Measurements from ENCODE around the gene NBAS. TPM values are rescaled to one million over a fixed set of nuclear protein-coding genes. Genes with fewer than 3 reads are reported as not detected.

NBAS gene
- total and polyA plus RNA-seq, 10 of the 15 experiments (the other 5 are each of a cell fraction or from before 2014, with no cell fraction given): 4.3 to 32.7 (median 20.8) TPM

DNA sequence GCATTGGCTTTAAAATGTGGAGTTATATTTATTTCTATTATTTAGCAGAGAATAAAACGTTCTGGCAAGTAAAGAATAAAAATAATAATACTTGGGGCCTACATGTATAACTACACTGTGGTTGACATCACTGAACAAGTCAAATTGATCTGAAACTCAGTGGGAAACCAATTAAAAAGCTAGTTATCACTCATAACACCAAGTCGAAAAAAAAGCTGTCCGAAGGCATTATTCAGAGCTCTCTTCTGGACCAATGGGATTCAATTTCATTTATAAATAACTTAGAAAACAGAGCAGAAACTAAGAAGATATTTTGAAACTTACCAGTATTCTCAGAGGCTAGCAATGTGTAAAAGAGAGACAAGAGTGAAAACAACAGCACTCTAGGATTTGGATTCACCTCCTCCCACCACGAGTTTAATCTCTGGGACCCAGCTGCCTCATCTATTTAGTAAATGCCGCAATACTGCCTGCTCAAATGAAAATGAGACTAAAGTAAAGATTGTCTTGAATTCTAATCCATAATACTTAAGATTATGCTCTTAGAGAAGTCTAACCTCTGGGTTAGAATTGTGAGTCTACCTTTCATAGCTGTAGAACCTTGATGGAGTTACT is 128.4 kb downstream of the NBAS start:
- Histone ChIP-seq H3K27me3 (replicated peaks in 1 of 2; ENCODE audit: control insufficient read depth in 2 of 2, insufficient read depth in 2 of 2, low read length in 1 of 2) (no peaks in the 10 kb centered on the region), H3K4me2 (ENCODE audit: control insufficient read depth, insufficient read depth) (no peak overlapping the region), H3K79me2 (ENCODE audit: control insufficient read depth, insufficient read depth, low read length) (no peaks in the 10 kb centered on the region), H3K9me3 (replicated peaks; ENCODE audit: control insufficient read depth, insufficient read depth, low read length) (no peaks in the 10 kb centered on the region), H3K27ac (ENCODE audit: control insufficient read depth, insufficient read depth) (no peak overlapping the region), H3K4me3 (no peak overlapping the region), H4K20me1 (ENCODE audit: control insufficient read depth, insufficient read depth) (no peaks in the 10 kb centered on the region), H2AFZ (ENCODE audit: control insufficient read depth, low read depth, low read length) (no peak overlapping the region), H3K9ac (ENCODE audit: control insufficient read depth, insufficient read depth, low read length) (no peak overlapping the region), H3K36me3 (ENCODE audit: control insufficient read depth in 2 of 2, insufficient read depth in 2 of 2, low read length in 1 of 2) (no peaks in the 10 kb centered on the region), H3K4me1 (ENCODE audit: control insufficient read depth, insufficient read depth, low read length) (no peaks in the 10 kb centered on the region)
- in situ Hi-C loops (cut with MboI): no loop called here
- DNase-seq (ENCODE audit: low read depth, low spot score) (no peak), FAIRE-seq (no peak), ATAC-seq (no peak)
- no TSS peak for BruUV-seq (replicated peaks)
- RAD21 ChIA-PET (ENCODE audit: unreplicated experiment): no interaction called here
- CTCF ChIA-PET: interaction anchor here (0.8 kb wide), 1 partner anchor 12 kb away, joined by 3 read pairs; no protein-coding TSS in a partner anchor
- 0 out of 2 replicates have a peak, but pooled peaks have one; percentile 18 for TF ChIP-seq RUNX3 (IDR thresholded peaks at IDR 0.05; ENCODE audit: low read length)
- TF ChIP-seq, protein P1, sequence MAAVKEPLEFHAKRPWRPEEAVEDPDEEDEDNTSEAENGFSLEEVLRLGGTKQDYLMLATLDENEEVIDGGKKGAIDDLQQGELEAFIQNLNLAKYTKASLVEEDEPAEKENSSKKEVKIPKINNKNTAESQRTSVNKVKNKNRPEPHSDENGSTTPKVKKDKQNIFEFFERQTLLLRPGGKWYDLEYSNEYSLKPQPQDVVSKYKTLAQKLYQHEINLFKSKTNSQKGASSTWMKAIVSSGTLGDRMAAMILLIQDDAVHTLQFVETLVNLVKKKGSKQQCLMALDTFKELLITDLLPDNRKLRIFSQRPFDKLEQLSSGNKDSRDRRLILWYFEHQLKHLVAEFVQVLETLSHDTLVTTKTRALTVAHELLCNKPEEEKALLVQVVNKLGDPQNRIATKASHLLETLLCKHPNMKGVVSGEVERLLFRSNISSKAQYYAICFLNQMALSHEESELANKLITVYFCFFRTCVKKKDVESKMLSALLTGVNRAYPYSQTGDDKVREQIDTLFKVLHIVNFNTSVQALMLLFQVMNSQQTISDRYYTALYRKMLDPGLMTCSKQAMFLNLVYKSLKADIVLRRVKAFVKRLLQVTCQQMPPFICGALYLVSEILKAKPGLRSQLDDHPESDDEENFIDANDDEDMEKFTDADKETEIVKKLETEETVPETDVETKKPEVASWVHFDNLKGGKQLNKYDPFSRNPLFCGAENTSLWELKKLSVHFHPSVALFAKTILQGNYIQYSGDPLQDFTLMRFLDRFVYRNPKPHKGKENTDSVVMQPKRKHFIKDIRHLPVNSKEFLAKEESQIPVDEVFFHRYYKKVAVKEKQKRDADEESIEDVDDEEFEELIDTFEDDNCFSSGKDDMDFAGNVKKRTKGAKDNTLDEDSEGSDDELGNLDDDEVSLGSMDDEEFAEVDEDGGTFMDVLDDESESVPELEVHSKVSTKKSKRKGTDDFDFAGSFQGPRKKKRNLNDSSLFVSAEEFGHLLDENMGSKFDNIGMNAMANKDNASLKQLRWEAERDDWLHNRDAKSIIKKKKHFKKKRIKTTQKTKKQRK (IDR thresholded peaks at IDR 0.05; ENCODE audit: low read depth, low read length): no peak
- POLR2A ChIA-PET: no interaction called here
- SMC1A ChIA-PET (ENCODE audit: uncharacterized antibody, unreplicated experiment): interaction anchor here (1.9 kb wide), 1 partner anchor 11 kb away, joined by 8 read pairs; no protein-coding TSS in a partner anchor
- intact Hi-C loops (cut with micrococcal nuclease; ENCODE audit: unreplicated experiment): no loop called here
- WGBS (ENCODE audit: insufficient coverage, insufficient replicate concordance, low lambda C conversion rate, missing lambda C conversion rate): 56% methylated on average over 5 of the region's 5 CpGs

- H3K9me3 ChIP-seq (replicated peaks; ENCODE audit: control insufficient read depth, insufficient read depth, low read length): no peaks in the 10 kb centered on the region
- RAD21 ChIA-PET (ENCODE audit: unreplicated experiment): no interaction called here
- H3K4me3 ChIP-seq: no peak overlapping the region
- CTCF ChIA-PET: interaction anchor here (0.7 to 1.0 kb wide), 2 partner anchors 63 to 148 kb away, joined by 3 to 4 read pairs; no protein-coding TSS in a partner anchor
- H3K27me3 ChIP-seq (replicated peaks in 1 of 2; ENCODE audit: control insufficient read depth in 2 of 2, insufficient read depth in 2 of 2, low read length in 1 of 2): no peaks in the 10 kb centered on the region
- intact Hi-C loops (cut with micrococcal nuclease; ENCODE audit: unreplicated experiment) (no loop called here), in situ Hi-C loops (cut with MboI) (no loop called here)
- DNase-seq (ENCODE audit: low read depth, low spot score) (no peak), ATAC-seq (no peak), FAIRE-seq (no peak)
- H2AFZ ChIP-seq (ENCODE audit: control insufficient read depth, low read depth, low read length): no peak overlapping the region
- no peak overlapping the region for H3K9ac ChIP-seq (ENCODE audit: control insufficient read depth, insufficient read depth, low read length)
- H3K4me2 ChIP-seq (ENCODE audit: control insufficient read depth, insufficient read depth): no peak overlapping the region
- BruUV-seq (replicated peaks): no TSS peak
- H3K27ac ChIP-seq (ENCODE audit: control insufficient read depth, insufficient read depth): no peak overlapping the region
- H3K36me3 ChIP-seq (ENCODE audit: control insufficient read depth in 2 of 2, insufficient read depth in 2 of 2, low read length in 1 of 2): no peaks in the 10 kb centered on the region
- no peaks in the 10 kb centered on the region for H4K20me1 ChIP-seq (ENCODE audit: control insufficient read depth, insufficient read depth)
- no peaks in the 10 kb centered on the region for H3K4me1 ChIP-seq (ENCODE audit: control insufficient read depth, insufficient read depth, low read length)
- H3K79me2 ChIP-seq (ENCODE audit: control insufficient read depth, insufficient read depth, low read length): no peaks in the 10 kb centered on the region
- POLR2A ChIA-PET: interaction anchor here (0.5 kb wide), 1 partner anchor 107 kb away, joined by 3 read pairs; no protein-coding TSS in a partner anchor
- WGBS (ENCODE audit: insufficient coverage, insufficient replicate concordance, low lambda C conversion rate, missing lambda C conversion rate): no CpG with 5 or more reads among the region's 1 CpG
- SMC1A ChIA-PET (ENCODE audit: uncharacterized antibody, unreplicated experiment): interaction anchor here (1.2 kb wide), 1 partner anchor 107 kb away, joined by 3 read pairs; no protein-coding TSS in a partner anchor
- no peak for TF ChIP-seq SMC3 (IDR thresholded peaks at IDR 0.05; ENCODE audit: borderline replicate concordance, low read length)
- no peak for TF ChIP-seq ZNF207 (IDR thresholded peaks at IDR 0.05; ENCODE audit: borderline replicate concordance)
- no peak for TF ChIP-seq SIN3A (IDR thresholded peaks at IDR 0.05; ENCODE audit: low read depth, low read length)
- no peak for TF ChIP-seq EP300 (IDR thresholded peaks at IDR 0.05; ENCODE audit: borderline replicate concordance in 1 of 2, control insufficient read depth in 1 of 2, low read depth in 2 of 2, low read length in 2 of 2)
- TF ChIP-seq, protein P2, sequence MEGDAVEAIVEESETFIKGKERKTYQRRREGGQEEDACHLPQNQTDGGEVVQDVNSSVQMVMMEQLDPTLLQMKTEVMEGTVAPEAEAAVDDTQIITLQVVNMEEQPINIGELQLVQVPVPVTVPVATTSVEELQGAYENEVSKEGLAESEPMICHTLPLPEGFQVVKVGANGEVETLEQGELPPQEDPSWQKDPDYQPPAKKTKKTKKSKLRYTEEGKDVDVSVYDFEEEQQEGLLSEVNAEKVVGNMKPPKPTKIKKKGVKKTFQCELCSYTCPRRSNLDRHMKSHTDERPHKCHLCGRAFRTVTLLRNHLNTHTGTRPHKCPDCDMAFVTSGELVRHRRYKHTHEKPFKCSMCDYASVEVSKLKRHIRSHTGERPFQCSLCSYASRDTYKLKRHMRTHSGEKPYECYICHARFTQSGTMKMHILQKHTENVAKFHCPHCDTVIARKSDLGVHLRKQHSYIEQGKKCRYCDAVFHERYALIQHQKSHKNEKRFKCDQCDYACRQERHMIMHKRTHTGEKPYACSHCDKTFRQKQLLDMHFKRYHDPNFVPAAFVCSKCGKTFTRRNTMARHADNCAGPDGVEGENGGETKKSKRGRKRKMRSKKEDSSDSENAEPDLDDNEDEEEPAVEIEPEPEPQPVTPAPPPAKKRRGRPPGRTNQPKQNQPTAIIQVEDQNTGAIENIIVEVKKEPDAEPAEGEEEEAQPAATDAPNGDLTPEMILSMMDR (IDR thresholded peaks at IDR 0.05 in 2 of 3, conservative IDR thresholded peaks at IDR 0.05 in 1 of 3; ENCODE audit: control insufficient read depth in 2 of 3, extremely low read depth in 1 of 3, insufficient read depth in 1 of 3, low read depth in 3 of 3, low read length in 3 of 3): no peak
- TF ChIP-seq TBL1XR1 (IDR thresholded peaks at IDR 0.05; ENCODE audit: low read depth, low read length): no peak
- TF ChIP-seq EGR1 (IDR thresholded peaks at IDR 0.05; ENCODE audit: borderline replicate concordance in 1 of 2, low read depth in 2 of 2, low read length in 2 of 2): no peak
Measured at GRCh38 chr2:15429032-15429431, 132.1 kb downstream of the NBAS start.

Data from GM12878 (cell line).